Activated CD4-positive, alpha-beta T cell treated with anti-CD3 and anti-CD28 coated beads, Interleukin-2, amount 10 ng/mL, durations not matched to agents 7 days and 5 days (primary cell): ENCODE data around the gene SLC2A8. TPM values are rescaled to one million over a fixed set of nuclear protein-coding genes. Genes with fewer than 3 reads are reported as not detected.

Experiments
- CTCF ChIA-PET: fragments of 350-600 bp; sonication (Branson Sonifier 250); formaldehyde crosslinking; loops from one replicate; lab custom pipeline; 2021; ENCODE audit warnings: antibody characterized with exemption; lab: Charles Lee
- POLR2A ChIA-PET: fragments of 350-600 bp; sonication (Branson Sonifier 250); formaldehyde crosslinking; loops from one replicate; lab custom pipeline; 2021; ENCODE audit warnings: antibody characterized with exemption; lab: Charles Lee
- DNase-seq: peaks from one replicate; pipeline ENCODE4 v3.0.0-alpha.2; 2020
- H3K27ac Mint-ChIP-seq: one replicate; pipeline ENCODE4 v1.8.0; 2021; ENCODE audit warnings: mild to moderate bottlenecking, moderate library complexity, mixed read lengths
- H3K27me3 Mint-ChIP-seq: one replicate; pipeline ENCODE4 v1.8.0; 2021; ENCODE audit warnings: mixed read lengths
- H3K36me3 Mint-ChIP-seq: one replicate; pipeline ENCODE4 v1.8.0; 2021; ENCODE audit warnings: low read depth, mixed read lengths
- H3K4me1 Mint-ChIP-seq: one replicate; pipeline ENCODE4 v1.8.0; 2021; ENCODE audit warnings: mixed read lengths
- H3K4me3 Mint-ChIP-seq: one replicate; pipeline ENCODE4 v1.8.0; 2021; ENCODE audit warnings: mild to moderate bottlenecking, moderate library complexity, mixed read lengths
- H3K9me3 Mint-ChIP-seq: one replicate; pipeline ENCODE4 v1.8.0; 2021; ENCODE audit warnings: mixed read lengths
- total RNA-seq, 2 experiments: library from RNA; stranded (reverse); gene quantifications; one replicate each; pipeline ENCODE4 v1.2.3, GENCODE V29; 2021

The SLC2A8 gene
- total RNA-seq, 2 experiments from 2014 or later: 4.3 to 4.6 TPM

DNA sequence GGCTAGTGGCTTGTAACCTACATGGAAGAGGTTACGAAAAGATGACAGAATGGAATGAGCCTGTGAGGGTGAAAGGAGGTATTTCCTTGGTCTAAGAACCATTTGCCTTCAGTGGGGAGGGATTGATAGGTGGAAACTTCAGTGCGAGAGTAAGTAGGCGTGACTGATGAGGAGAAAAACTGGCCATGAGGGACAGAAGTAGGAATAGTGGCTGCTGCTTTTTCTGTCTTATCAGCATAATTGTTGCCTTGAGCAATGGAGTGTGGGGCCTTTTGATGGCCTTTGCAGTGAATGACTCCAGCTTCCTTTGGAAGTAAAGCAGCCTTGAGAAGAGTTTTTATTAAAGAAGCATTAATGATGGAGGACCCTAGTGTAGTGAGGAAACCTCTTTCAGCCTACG is 18.2 kb downstream of the SLC2A8 start:
- Mint-ChIP-seq H3K4me3 (no peak overlapping the region), H3K27ac (no peak overlapping the region), H3K36me3 (no peaks in the 10 kb centered on the region), H3K27me3 (peaks cover 31% of the 10 kb centered on the region), H3K4me1 (no peaks in the 10 kb centered on the region), H3K9me3 (no peaks in the 10 kb centered on the region)
- CTCF ChIA-PET: no interaction called here
- DNase-seq: no peak
- POLR2A ChIA-PET: no interaction called here

DNA sequence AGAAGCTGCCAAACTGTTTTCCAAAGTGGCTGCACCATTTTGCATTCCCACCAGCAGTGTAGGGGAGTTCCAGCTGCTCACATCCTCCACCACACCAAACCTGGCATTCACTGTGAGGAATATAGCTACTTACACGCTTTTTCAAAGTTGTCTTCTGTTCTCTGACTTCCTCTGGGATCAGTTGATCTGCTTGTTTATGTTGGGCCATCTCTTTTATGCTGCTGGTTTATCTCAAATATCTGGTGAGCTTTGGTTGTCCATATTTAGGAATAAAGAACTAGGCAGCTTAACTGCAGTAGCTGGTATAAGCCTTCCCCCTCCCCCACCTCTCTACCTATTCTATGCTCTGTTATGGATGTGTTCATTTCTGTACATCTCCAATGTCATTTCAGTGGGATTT is 18.7 kb downstream of the SLC2A8 start:
- DNase-seq: no peak
- Mint-ChIP-seq H3K36me3 (no peaks in the 10 kb centered on the region), H3K9me3 (no peaks in the 10 kb centered on the region), H3K27me3 (peaks cover 31% of the 10 kb centered on the region), H3K27ac (no peak overlapping the region), H3K4me1 (no peaks in the 10 kb centered on the region), H3K4me3 (no peak overlapping the region)
- ChIA-PET POLR2A (no interaction called here), CTCF (no interaction called here)

DNA sequence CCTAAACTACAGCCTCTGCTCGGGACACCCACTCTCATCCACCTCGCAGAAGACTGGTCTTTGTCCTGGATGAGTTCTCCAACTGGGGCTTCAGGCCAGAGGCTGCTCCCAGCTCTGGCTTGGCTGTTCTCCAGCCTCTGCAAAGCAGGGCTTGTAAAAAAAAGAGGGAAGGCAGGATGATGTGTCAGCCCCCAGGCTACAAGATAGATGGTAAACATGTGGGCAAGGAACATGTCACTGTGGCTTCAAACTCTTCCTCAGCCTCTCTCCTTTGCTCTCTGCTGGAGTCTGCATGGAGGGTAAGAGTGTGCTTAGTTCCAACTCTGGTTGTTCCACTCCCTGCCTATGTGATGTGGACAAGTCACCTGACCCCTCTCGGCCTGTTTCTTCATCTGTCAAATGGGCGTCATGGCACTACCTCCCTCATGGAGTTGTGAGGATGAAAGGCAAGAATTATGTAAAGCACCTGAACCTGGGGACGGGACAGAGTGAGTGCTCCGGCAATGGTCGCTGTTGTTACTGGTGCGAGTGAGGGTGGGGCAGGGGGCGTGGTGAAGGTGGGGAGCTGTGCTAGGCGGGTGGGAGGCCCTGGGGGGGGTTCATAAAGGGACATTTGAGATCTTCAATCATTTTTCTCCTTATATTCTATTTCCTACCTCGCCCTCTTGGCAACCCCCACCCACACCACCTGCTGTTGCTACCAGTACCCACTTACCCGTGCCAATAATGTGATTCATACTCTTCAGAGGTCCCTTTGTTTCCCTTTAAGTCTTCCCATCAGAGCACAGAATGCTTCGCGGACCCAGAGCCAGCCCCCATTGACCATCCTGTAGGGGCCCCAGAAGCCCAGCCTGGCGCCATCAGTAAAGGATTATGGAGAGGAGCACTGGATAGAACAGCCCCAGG is 20.4 kb downstream of the SLC2A8 start:
- CTCF ChIA-PET: interaction anchor here (0.9 to 1.2 kb wide), 3 partner anchors 20 to 38 kb away, joined by 3 to 4 read pairs (median 3); partner anchors contain the start of gene SLC2A8
- POLR2A ChIA-PET: no interaction called here
- Mint-ChIP-seq H3K36me3 (no peaks in the 10 kb centered on the region), H3K4me3 (no peak overlapping the region), H3K9me3 (no peaks in the 10 kb centered on the region), H3K4me1 (no peaks in the 10 kb centered on the region), H3K27me3 (peaks cover 22% of the 10 kb centered on the region), H3K27ac (no peak overlapping the region)
- DNase-seq: no peak

DNA sequence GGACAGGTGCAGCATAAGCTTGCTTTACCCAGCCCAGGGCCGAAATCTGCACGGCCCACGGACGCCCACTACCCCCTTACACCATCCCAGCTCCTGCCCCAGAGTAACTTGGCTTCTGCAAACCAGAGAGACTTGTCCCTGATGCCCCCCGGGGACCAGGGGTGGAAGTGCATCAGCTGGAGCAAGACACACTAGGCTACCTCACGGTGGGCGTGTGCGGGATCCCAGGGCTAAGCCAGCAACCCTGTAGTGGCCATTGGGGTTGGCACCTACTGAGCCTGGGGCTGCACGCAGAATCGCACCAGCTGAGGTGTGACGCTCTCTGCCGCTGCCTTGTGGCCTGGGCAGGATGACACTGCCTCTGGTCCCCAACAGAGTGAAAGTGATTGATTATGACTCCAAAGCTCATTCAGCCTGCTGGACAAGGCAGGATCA is 21.1 kb downstream of the SLC2A8 start:
- no peaks in the 10 kb centered on the region for H3K36me3 Mint-ChIP-seq
- no peak overlapping the region for H3K4me3 Mint-ChIP-seq
- CTCF ChIA-PET: interaction anchor here (0.9 to 1.2 kb wide), 2 partner anchors 30 to 38 kb away, joined by 3 to 4 read pairs; no protein-coding TSS in a partner anchor
- H3K4me1 Mint-ChIP-seq: peaks cover 7% of the 10 kb centered on the region
- no peak overlapping the region for H3K27ac Mint-ChIP-seq
- POLR2A ChIA-PET: no interaction called here
- peak; percentile 42 for DNase-seq
- H3K27me3 Mint-ChIP-seq: peaks cover 22% of the 10 kb centered on the region
- no peaks in the 10 kb centered on the region for H3K9me3 Mint-ChIP-seq

DNA sequence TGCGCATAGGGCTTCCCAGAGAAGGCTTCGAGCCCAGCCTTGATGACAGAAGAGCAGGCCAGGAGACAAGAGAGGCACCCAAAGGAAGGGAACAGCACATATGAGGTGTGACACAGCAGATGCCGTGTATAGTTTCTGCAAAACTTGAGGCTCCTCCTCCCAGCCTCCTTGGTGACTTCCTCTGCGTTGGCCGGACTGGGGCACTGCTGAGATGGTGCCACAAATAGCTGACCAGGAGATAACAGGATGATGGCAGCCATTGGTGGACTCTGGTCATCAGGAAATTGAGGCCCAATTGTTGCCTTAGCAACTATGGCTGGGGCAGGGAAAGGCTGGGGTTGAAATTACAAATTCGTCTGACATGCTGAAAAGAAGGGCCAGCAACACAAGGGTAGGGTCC is 22.4 kb downstream of the SLC2A8 start:
- DNase-seq: no peak
- no peaks in the 10 kb centered on the region for H3K9me3 Mint-ChIP-seq
- H3K4me1 Mint-ChIP-seq: peaks cover 16% of the 10 kb centered on the region
- ChIA-PET POLR2A (no interaction called here), CTCF (no interaction called here)
- H3K27ac Mint-ChIP-seq: no peak overlapping the region
- H3K27me3 Mint-ChIP-seq: peaks cover 15% of the 10 kb centered on the region
- peaks cover 2% of the 10 kb centered on the region for H3K36me3 Mint-ChIP-seq
- H3K4me3 Mint-ChIP-seq: no peak overlapping the region

DNA sequence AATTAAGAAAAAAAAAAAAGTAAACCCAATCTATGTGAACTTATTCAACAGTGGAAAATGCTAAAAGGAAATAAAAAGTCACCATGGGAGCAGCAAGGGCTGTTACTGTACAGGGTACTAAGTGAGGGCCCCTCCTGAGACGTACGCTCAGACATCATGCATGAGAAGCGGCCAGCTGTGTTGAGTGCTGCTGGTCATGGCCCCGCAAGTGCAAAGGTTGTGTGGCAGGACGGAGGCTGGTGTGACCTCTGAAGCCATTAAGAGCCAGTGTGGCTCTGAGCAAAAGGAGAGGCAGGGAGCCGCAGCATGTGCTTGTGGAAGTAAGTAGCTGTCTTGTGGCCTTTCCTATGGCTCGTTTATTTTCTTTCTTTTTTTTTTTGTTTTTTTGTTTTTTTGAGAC is 24.1 kb downstream of the SLC2A8 start:
- H3K27me3 Mint-ChIP-seq: peaks cover 4% of the 10 kb centered on the region
- no peaks in the 10 kb centered on the region for H3K9me3 Mint-ChIP-seq
- peaks cover 2% of the 10 kb centered on the region for H3K36me3 Mint-ChIP-seq
- ChIA-PET CTCF (interaction anchor here (0.6 to 1.4 kb wide), 3 partner anchors 23 to 926 kb away, joined by 3 read pairs; no protein-coding TSS in a partner anchor), POLR2A (interaction anchor here (0.7 kb wide), 1 partner anchor 28 kb away, joined by 3 read pairs; no protein-coding TSS in a partner anchor)
- H3K27ac Mint-ChIP-seq: no peak overlapping the region
- DNase-seq: no peak
- peaks cover 33% of the 10 kb centered on the region for H3K4me1 Mint-ChIP-seq
- H3K4me3 Mint-ChIP-seq: no peak overlapping the region

DNA sequence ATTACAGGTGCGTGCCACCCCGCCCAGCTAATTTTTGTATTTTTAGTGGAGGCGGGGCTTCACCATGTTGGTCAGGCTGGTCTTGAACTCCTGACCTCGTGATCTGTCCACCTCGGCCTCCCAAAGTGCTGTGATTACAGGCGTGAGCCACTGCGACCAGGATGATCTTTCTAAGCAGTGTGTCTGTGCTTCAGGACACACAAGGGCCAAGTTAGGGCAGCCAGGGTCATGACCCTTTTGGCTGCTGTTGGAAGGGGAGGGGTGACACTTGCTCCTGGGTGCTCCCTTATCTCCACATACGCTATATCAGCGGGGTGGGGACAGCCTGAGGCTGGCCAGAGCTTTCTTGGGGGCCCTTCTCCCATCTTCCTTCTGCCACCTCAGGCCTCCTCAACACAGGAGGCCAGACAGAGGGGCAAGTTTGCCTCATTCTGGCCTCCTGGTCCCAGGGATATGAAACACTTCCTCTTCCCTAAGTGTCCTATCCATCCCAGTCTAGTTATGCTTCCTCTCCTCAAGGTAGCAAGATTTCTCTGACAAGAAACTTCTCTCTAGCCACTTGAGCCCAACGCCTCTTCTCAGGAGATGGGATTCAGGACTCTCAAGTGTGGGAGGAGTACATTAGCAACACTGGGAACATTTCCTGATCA is 25.3 kb downstream of the SLC2A8 start:
- Mint-ChIP-seq H3K27ac (no peak overlapping the region), H3K36me3 (peaks cover 9% of the 10 kb centered on the region), H3K4me1 (peaks cover 42% of the 10 kb centered on the region), H3K27me3 (no peaks in the 10 kb centered on the region), H3K4me3 (peak overlapping the region; percentile 99), H3K9me3 (no peaks in the 10 kb centered on the region)
- CTCF ChIA-PET: no interaction called here
- POLR2A ChIA-PET: no interaction called here
- no peak for DNase-seq

DNA sequence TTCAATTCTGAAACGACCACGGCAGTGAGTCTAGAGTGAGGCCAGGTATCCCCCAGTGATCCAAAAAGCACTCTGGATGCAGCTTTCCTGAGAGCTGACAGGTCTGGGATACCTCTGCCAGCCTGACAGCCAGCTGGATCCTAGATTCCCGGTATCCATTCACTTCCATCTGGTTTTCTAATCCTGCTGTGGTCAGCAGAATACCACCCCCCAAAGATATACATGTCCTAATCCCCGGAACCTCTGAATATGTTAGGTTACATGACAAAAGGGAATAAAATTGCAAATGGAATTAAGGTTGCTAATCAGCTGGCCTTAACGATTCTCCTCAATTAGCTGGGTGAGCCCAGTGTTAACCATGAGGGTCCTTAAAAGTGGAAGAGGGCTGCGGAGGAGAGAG is 25.8 kb downstream of the SLC2A8 start:
- H3K4me1 Mint-ChIP-seq: peaks cover 44% of the 10 kb centered on the region
- POLR2A ChIA-PET: no interaction called here
- H3K27ac Mint-ChIP-seq: no peak overlapping the region
- H3K27me3 Mint-ChIP-seq: no peaks in the 10 kb centered on the region
- no peaks in the 10 kb centered on the region for H3K9me3 Mint-ChIP-seq
- CTCF ChIA-PET: interaction anchor here (0.6 to 1.6 kb wide), 2 partner anchors 26 to 262 kb away, joined by 3 to 5 read pairs; partner anchors contain the start of gene SLC2A8
- DNase-seq: no peak
- H3K36me3 Mint-ChIP-seq: peaks cover 9% of the 10 kb centered on the region
- H3K4me3 Mint-ChIP-seq: peak overlapping the region; percentile 99

DNA sequence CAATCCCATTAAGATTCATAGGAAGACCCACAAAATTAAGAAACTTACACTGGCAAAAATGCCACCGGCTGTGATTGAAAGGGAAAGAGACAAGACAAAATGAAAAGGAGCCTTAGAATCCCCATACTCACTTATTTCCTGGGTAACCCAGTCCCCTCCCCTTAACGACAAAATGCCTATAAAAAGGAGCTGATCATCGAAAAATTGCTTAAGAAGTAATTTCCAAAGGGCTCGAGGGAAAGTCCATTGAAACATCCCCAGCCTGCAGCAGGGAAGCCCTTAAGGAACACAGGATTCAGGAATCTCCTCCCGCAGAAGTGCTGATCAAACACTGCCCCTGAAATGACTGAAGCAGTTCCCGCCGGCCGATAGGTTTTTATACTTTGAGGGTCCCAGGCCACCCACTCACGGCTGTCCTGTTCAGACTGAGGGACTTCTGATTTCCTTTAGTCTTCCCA is 26.5 kb downstream of the SLC2A8 start:
- no peaks in the 10 kb centered on the region for H3K27me3 Mint-ChIP-seq
- H3K9me3 Mint-ChIP-seq: no peaks in the 10 kb centered on the region
- H3K27ac Mint-ChIP-seq: peak overlapping the region; percentile 94
- CTCF ChIA-PET: interaction anchor here (0.6 to 1.6 kb wide), 3 partner anchors 23 to 261 kb away, joined by 3 to 5 read pairs (median 3); partner anchors contain the start of gene SLC2A8
- peaks cover 13% of the 10 kb centered on the region for H3K36me3 Mint-ChIP-seq
- peaks cover 50% of the 10 kb centered on the region for H3K4me1 Mint-ChIP-seq
- POLR2A ChIA-PET: no interaction called here
- DNase-seq: no peak
- H3K4me3 Mint-ChIP-seq: peak overlapping the region; percentile 99

DNA sequence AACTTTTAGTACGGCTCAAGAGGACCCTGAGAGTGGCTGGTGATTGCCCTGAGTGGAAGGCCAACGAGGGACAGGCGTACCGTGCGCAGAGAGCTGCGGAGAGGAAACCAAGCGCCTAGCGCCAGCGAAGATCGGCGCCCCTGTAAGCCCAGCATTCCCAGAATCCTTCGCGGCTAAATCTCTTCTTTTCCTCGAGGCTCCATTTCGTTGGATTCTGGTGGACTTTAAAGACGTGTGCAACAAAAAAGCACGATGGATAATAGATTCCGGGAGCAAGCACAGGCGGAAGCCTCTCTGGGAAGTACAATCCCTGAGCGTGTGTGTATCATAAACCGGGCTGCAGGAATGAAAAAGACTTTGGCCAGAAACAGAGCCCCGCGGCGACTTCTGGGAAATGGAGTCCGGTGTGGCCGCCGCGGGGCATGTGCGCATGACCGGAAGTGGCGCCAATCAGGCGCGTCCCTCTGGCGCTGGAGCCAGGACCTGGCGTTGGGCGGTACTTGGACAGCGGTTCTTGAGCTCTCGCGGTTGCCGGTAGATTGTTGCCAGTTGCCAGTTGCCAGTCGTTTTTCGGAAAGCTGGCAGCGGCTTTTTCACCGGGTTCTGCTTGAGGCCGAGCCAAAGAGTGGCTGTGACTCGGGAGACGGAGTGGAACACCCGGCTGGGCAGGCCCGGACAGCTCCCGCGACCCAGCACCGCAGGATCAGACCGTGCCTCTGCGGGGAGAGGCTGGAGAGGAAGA is 27.1 kb downstream of the SLC2A8 start, which contains the start of gene ZNF79:
Gene ZNF79, plus strand, starts transcription at position 449 of the 742 bp plus-strand sequence. CDS start 406 bp downstream, outside the sequence.
- H3K9me3 Mint-ChIP-seq: no peaks in the 10 kb centered on the region
- peaks cover 53% of the 10 kb centered on the region for H3K4me1 Mint-ChIP-seq
- H3K27me3 Mint-ChIP-seq: no peaks in the 10 kb centered on the region
- peak within 1 kb of the TSS; percentile 94 for H3K27ac Mint-ChIP-seq
- CTCF ChIA-PET: interaction anchor here (0.6 to 1.6 kb wide), 5 partner anchors 15 to 31 kb away, joined by 3 to 5 read pairs (median 3); partner anchors contain the start of gene SLC2A8
- peaks cover 17% of the 10 kb centered on the region for H3K36me3 Mint-ChIP-seq
- POLR2A ChIA-PET: no interaction called here
- H3K4me3 Mint-ChIP-seq: peak within 1 kb of the TSS; percentile 99
- DNase-seq: peak; percentile 93

DNA sequence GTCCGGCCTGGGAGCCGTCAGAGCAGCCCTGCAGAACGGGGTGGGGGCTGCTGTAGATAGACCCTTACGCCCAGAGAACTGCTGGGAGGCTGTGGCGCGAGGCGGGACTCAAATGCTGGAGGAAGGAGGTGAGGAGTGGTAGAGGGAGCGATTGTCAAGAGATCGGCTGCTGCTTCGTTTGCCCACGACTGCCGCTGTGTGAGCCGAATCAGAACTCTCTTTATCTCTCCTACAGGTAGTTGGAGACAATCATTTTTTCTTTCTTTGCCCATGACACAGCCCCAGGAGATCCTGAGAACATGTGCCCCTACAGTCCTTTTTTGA is 27.7 kb downstream of the SLC2A8 start:
- Mint-ChIP-seq H3K36me3 (peaks cover 19% of the 10 kb centered on the region), H3K9me3 (no peaks in the 10 kb centered on the region), H3K27ac (peak overlapping the region; percentile 94), H3K27me3 (no peaks in the 10 kb centered on the region), H3K4me1 (peaks cover 53% of the 10 kb centered on the region), H3K4me3 (peak overlapping the region; percentile 99)
- DNase-seq: peak; percentile 56
- ChIA-PET CTCF (interaction anchor here (0.6 to 1.0 kb wide), 3 partner anchors 15 to 31 kb away, joined by 3 read pairs; no protein-coding TSS in a partner anchor), POLR2A (no interaction called here)

DNA sequence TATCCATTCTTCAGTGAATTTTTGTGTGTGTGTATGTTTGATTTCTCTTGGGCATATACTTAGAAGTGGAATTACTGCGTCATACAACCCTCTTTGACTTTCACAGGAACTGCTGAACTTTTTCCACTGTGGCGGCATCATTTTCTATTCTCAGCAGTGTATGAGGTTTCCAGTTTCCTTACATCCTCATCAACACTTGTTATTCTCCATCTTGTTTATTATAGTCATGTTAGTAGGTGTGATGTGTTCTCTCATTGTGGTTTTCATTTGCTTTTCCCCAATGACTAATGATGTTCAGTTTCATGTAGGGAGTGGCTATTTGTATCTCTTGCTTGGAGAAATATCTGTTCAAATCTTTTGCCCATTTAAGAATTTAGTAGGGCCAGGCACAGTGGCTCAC is 29.8 kb downstream of the SLC2A8 start:
- Mint-ChIP-seq H3K27me3 (no peaks in the 10 kb centered on the region), H3K36me3 (peaks cover 35% of the 10 kb centered on the region), H3K9me3 (no peaks in the 10 kb centered on the region), H3K4me3 (peak overlapping the region; percentile 50), H3K27ac (peak overlapping the region; percentile 68), H3K4me1 (peaks cover 59% of the 10 kb centered on the region)
- ChIA-PET POLR2A (no interaction called here), CTCF (no interaction called here)
- DNase-seq: peak; percentile 44
